ENCODE data around the gene KCNK10.

DNA sequence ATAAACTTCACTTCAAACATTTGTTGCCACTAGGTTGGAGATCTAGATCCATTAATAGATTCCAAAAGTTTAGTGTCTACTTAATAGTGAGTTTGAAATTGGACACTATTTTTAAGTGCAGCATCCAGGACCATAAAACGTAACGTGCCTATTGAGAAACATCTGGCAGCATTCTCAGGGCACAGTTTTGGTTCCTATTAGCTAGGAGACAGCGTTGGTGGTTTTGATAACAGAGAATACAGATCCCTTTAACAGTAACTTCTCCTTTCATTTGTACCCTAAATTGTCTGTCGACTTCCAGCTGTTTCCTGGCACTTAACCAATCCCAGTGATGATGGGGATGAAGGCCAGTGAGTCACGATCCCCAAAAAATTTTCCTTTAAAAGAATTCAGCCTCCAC lies 25.8 kb downstream of the KCNK10 start:
- TF ChIP-seq, protein P1, sequence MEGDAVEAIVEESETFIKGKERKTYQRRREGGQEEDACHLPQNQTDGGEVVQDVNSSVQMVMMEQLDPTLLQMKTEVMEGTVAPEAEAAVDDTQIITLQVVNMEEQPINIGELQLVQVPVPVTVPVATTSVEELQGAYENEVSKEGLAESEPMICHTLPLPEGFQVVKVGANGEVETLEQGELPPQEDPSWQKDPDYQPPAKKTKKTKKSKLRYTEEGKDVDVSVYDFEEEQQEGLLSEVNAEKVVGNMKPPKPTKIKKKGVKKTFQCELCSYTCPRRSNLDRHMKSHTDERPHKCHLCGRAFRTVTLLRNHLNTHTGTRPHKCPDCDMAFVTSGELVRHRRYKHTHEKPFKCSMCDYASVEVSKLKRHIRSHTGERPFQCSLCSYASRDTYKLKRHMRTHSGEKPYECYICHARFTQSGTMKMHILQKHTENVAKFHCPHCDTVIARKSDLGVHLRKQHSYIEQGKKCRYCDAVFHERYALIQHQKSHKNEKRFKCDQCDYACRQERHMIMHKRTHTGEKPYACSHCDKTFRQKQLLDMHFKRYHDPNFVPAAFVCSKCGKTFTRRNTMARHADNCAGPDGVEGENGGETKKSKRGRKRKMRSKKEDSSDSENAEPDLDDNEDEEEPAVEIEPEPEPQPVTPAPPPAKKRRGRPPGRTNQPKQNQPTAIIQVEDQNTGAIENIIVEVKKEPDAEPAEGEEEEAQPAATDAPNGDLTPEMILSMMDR (conservative IDR thresholded peaks at IDR 0.05; ENCODE audit: low read length), result no peak
- no peak for TF ChIP-seq EZH2phosphoT487 (IDR thresholded peaks at IDR 0.05; ENCODE audit: borderline replicate concordance)
